OCI-LY7 (cell line): Measurements from ENCODE around the gene SLC18A3.

Source experiments
- CTCF ChIP-seq: fragments of 200-600 bp; sonication (generic); conservative IDR thresholded peaks from 2 replicates; pipeline ENCODE4 v1.5.1; 2014; ENCODE audit warnings: mild to moderate bottlenecking, antibody characterized with exemption, low read length, moderate library complexity, mixed read lengths
- EZH2phosphoT487 ChIP-seq: fragments of 200-600 bp; sonication (generic); IDR thresholded peaks from 2 replicates; pipeline ENCODE4 v1.6.1; 2018; ENCODE audit warnings: low read depth, borderline replicate concordance, mild to moderate bottlenecking, mixed run types, antibody characterized with exemption, low read length, moderate library complexity, mixed read lengths

GRCh38 chr10:49602380-49603023 lies 7.6 kb upstream of the SLC18A3 start:
- no peak for TF ChIP-seq CTCF
- no peak for TF ChIP-seq EZH2phosphoT487
